ENCODE results near the gene RUNX2.

DNA sequence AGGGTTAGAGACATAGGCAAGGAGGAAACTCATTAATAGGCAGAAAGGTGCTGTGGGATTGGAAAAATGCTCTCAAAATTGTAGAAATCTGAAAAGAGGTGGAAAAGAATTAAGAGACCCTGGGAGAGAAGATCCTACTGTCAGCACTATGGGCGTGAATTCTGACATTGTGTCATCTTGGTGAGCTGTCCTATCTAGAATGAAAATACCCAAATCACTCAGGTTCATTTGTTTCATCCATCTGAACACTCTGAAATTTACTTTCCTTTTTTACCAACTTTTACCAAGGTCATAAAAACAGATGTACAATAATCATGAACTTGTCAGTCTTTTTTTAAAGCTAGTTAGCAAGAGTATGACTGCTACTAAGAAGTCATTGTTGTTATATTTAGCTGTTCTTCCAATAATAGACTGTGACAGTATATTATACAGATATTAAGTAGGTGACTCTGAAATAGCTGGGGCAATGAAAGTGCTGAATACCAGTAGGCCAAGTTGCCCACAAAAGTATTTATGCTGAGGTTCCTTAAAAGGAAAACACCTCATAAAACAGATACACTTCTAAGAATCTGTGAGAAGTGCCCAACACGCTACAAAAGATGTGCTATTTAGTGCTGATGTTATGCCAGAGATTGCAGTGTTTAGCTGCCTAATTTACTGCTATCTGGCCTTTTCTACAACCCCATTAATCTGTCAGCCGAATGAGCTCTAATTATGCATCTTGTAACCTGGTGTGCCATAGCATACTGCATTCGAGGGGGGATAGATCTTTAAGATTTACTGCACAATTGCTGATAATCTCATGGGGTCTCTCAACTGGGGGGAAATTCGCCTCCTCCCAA is 267.1 kb downstream of the RUNX2 start:
- TF ChIP-seq, protein P1, sequence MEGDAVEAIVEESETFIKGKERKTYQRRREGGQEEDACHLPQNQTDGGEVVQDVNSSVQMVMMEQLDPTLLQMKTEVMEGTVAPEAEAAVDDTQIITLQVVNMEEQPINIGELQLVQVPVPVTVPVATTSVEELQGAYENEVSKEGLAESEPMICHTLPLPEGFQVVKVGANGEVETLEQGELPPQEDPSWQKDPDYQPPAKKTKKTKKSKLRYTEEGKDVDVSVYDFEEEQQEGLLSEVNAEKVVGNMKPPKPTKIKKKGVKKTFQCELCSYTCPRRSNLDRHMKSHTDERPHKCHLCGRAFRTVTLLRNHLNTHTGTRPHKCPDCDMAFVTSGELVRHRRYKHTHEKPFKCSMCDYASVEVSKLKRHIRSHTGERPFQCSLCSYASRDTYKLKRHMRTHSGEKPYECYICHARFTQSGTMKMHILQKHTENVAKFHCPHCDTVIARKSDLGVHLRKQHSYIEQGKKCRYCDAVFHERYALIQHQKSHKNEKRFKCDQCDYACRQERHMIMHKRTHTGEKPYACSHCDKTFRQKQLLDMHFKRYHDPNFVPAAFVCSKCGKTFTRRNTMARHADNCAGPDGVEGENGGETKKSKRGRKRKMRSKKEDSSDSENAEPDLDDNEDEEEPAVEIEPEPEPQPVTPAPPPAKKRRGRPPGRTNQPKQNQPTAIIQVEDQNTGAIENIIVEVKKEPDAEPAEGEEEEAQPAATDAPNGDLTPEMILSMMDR (IDR thresholded peaks at IDR 0.05; ENCODE audit: low read length) = no peak
- no peak for TF ChIP-seq EZH2 (IDR thresholded peaks at IDR 0.05; ENCODE audit: borderline replicate concordance, low read length)

All from OCI-LY1 (cell line).